Measurements from ENCODE around the gene TOP2B. TPM values are rescaled to one million over a fixed set of nuclear protein-coding genes. Genes with fewer than 3 reads are reported as not detected.

TOP2B gene
- total RNA-seq, 1 donor from 2014 or later, result 43.2 TPM

DNA sequence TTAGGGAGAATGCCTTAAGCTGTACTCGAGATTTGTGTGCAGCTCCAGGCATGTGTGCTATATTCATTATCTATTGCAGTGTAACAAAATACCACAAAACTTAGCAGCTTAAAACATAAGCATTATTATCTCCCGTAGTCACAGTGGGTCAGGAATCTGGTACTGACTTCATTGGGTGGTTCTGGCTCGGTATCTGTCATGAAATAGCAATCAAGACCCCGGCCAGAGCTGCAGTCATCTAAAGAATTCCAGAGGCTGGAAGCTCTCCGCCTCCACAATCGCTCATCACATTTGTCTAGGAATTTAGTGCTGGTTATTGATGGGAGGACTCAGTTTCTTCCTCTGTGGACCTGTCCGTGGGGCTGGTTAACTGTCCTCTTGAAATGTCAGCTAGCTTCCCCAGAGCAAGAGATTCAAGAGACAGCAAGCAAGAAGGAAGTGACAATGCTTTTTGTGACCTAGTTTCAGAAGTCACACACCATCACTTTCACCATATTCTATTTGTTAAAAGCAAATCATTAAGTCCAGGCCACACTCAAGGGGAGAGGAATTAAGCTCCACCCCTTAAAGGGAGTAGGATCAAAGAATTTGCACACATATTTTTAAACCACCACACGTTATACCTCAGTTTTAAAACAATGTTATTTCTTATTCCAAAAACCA lies 76.1 kb downstream of the TOP2B start:
- FAIRE-seq (no peak), DNase-seq (ENCODE audit: low read depth) (no peak)
- Histone ChIP-seq H3K36me3 (ENCODE audit: control insufficient read depth, insufficient read depth, low read length) (no peaks in the 10 kb centered on the region), H3K27me3 (ENCODE audit: control insufficient read depth, insufficient read depth, low read length) (no peaks in the 10 kb centered on the region), H3K4me3 (ENCODE audit: low read depth, low read length) (no peak overlapping the region)
- TF ChIP-seq, protein P1, sequence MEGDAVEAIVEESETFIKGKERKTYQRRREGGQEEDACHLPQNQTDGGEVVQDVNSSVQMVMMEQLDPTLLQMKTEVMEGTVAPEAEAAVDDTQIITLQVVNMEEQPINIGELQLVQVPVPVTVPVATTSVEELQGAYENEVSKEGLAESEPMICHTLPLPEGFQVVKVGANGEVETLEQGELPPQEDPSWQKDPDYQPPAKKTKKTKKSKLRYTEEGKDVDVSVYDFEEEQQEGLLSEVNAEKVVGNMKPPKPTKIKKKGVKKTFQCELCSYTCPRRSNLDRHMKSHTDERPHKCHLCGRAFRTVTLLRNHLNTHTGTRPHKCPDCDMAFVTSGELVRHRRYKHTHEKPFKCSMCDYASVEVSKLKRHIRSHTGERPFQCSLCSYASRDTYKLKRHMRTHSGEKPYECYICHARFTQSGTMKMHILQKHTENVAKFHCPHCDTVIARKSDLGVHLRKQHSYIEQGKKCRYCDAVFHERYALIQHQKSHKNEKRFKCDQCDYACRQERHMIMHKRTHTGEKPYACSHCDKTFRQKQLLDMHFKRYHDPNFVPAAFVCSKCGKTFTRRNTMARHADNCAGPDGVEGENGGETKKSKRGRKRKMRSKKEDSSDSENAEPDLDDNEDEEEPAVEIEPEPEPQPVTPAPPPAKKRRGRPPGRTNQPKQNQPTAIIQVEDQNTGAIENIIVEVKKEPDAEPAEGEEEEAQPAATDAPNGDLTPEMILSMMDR (IDR thresholded peaks at IDR 0.05; ENCODE audit: insufficient read depth, low read length, severe bottlenecking), result no peak

DNA sequence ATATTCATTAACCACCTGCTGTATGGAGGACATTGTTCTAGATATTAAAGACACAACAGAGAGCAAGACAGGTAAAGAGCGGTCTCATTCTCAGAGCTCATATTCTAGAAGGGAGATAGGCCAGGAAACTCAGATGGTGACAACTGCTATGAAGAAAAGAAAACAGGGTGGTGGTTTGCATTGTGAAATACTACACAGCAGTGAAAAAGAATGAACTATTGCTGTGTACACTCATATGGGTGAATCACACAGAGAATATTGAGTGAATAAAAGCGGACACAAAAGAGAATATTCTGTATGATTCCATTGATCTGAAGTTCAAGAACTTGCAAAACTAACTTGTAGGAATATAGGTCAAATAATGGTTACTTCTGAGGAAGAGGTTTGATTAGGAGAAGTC lies 76.7 kb downstream of the TOP2B start:
- TF ChIP-seq, protein P1 (IDR thresholded peaks at IDR 0.05; ENCODE audit: insufficient read depth, low read length, severe bottlenecking), result no peak
- no peak for FAIRE-seq
- Histone ChIP-seq H3K27me3 (ENCODE audit: control insufficient read depth, insufficient read depth, low read length) (no peaks in the 10 kb centered on the region), H3K36me3 (ENCODE audit: control insufficient read depth, insufficient read depth, low read length) (no peaks in the 10 kb centered on the region), H3K4me3 (ENCODE audit: low read depth, low read length) (no peak overlapping the region)
- DNase-seq (ENCODE audit: low read depth), result no peak

DNA sequence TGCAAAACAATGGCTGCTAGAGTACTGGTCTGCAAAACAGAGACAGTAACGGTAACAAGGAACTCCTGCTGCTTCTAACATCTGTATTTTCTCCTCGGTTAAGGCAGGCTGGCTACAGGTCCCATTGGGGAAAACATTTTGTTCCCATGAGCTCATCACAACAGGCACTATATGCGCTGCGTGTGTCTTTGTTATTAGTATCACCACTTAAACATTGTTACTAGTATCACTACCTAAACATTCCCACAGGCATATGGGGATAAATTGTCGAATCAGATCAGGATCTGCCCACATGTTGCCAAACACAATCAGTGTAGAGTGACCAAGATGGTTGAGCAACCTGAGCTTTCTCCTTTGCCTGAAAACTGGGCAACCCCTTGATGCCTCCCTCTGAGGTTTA lies 77.2 kb downstream of the TOP2B start:
- TF ChIP-seq, protein P1 (IDR thresholded peaks at IDR 0.05; ENCODE audit: insufficient read depth, low read length, severe bottlenecking), result no peak
- no peak for FAIRE-seq
- no peak for DNase-seq (ENCODE audit: low read depth)
- H3K27me3 ChIP-seq (ENCODE audit: control insufficient read depth, insufficient read depth, low read length), result no peaks in the 10 kb centered on the region
- H3K36me3 ChIP-seq (ENCODE audit: control insufficient read depth, insufficient read depth, low read length), result no peaks in the 10 kb centered on the region
- H3K4me3 ChIP-seq (ENCODE audit: low read depth, low read length), result no peak overlapping the region

DNA sequence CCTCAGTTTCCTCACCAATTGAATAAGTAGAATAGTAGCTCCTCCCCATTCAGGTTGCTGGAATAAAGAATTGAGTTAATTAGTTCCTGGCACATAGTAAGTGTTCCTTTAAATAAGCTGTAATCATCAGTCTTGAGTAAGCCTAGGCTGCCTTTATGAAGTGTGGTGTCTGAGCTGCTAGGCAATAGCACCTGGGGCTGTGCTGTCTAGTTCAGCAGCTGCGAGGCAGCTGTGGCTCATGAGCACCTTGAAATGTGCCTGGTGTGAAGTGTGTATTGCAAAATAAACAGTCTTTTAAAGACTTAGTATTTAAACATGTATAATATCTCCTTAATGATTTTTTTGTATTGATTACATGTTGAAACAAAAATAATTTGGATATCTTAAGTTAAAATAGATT lies 77.6 kb downstream of the TOP2B start:
- no peak overlapping the region for H3K4me3 ChIP-seq (ENCODE audit: low read depth, low read length)
- DNase-seq (ENCODE audit: low read depth) (peak; percentile 40), FAIRE-seq (no peak)
- H3K36me3 ChIP-seq (ENCODE audit: control insufficient read depth, insufficient read depth, low read length), result no peaks in the 10 kb centered on the region
- H3K27me3 ChIP-seq (ENCODE audit: control insufficient read depth, insufficient read depth, low read length), result no peaks in the 10 kb centered on the region
- TF ChIP-seq, protein P1 (IDR thresholded peaks at IDR 0.05; ENCODE audit: insufficient read depth, low read length, severe bottlenecking), result no peak

DNA sequence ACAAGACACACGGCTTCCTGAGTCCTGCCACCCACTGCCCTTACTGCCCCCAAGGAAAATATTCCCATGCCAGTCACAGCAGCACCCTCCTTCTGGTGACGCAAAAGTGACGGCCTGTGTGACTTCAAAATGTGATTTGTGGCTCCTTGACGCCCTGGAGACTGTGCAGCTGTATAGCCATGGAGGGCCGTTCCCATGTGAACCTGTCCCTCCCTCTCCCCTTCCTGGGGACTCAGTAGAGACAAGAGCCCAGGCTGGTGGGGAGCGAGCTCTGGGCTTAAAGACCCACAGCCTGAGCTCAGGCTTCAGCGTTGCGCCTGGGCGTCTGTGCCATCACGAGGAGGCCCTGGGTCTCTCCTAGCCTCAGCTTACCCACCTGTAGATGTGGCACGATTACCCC lies 78.2 kb downstream of the TOP2B start:
- no peaks in the 10 kb centered on the region for H3K27me3 ChIP-seq (ENCODE audit: control insufficient read depth, insufficient read depth, low read length)
- FAIRE-seq (no peak), DNase-seq (ENCODE audit: low read depth) (no peak)
- TF ChIP-seq, protein P1 (IDR thresholded peaks at IDR 0.05; ENCODE audit: insufficient read depth, low read length, severe bottlenecking), result no peak
- H3K36me3 ChIP-seq (ENCODE audit: control insufficient read depth, insufficient read depth, low read length), result no peaks in the 10 kb centered on the region
- H3K4me3 ChIP-seq (ENCODE audit: low read depth, low read length), result no peak overlapping the region

DNA sequence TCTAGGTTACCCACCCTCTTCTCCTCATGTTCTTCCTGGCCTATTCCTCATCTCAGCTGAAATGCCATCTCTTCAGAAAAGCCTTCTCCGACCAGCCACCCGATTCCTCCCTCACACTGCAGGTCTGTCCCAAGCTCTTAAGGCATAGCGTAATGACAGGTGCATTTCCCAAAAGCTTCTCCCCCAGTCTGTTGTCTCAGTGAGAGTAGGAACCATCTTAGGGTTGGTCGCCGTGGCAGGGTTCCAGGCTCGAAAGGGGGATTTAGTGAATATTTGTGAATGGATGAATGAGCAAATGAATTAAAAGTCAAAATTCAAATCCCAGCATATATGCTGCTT lies 78.6 kb downstream of the TOP2B start:
- TF ChIP-seq, protein P1 (IDR thresholded peaks at IDR 0.05; ENCODE audit: insufficient read depth, low read length, severe bottlenecking), result no peak
- H3K27me3 ChIP-seq (ENCODE audit: control insufficient read depth, insufficient read depth, low read length), result no peaks in the 10 kb centered on the region
- DNase-seq (ENCODE audit: low read depth) (no peak), FAIRE-seq (no peak)
- no peak overlapping the region for H3K4me3 ChIP-seq (ENCODE audit: low read depth, low read length)
- H3K36me3 ChIP-seq (ENCODE audit: control insufficient read depth, insufficient read depth, low read length), result no peaks in the 10 kb centered on the region

Measured in bronchial epithelial cell (primary cell).